ENCODE data around the gene ABCD4. TPM values are rescaled to one million over a fixed set of nuclear protein-coding genes. Genes with fewer than 3 reads are reported as not detected.

The ABCD4 gene
- total and polyA plus RNA-seq, 9 donors: 33.5 to 54.4 (median 45.8) TPM

- Histone ChIP-seq H3K27me3 (no peaks in the 10 kb centered on the region), H3K27ac (no peak overlapping the region), H3K36me3 (no peaks in the 10 kb centered on the region), H3K4me1 (ENCODE audit: insufficient read depth) (no peaks in the 10 kb centered on the region), H3K9me3 (no peaks in the 10 kb centered on the region), H3K4me3 (no peak overlapping the region)
- TF ChIP-seq CTCF (IDR thresholded peaks at IDR 0.05) (no peak), EP300 (IDR thresholded peaks at IDR 0.05) (no peak), POLR2A (IDR thresholded peaks at IDR 0.05) (no peak)
- DNase-seq: no peak
- intact Hi-C loops (cut with DNase I): loop anchor here in 2 of 4 donors (10.0 kb wide), 1 partner anchor 133 kb away; no protein-coding TSS in a partner anchor
- 53 to 66% (median 55%) methylated on average over 6 of the region's 6 CpGs for WGBS, 3 donors
Observed at GRCh38 chr14:74248017-74248416, 54.7 kb downstream of the ABCD4 start.

- H3K27ac ChIP-seq: no peak overlapping the region
- TF ChIP-seq EP300 (IDR thresholded peaks at IDR 0.05) (no peak), CTCF (IDR thresholded peaks at IDR 0.05) (no peak), POLR2A (IDR thresholded peaks at IDR 0.05) (no peak)
- no peaks in the 10 kb centered on the region for H3K9me3 ChIP-seq
- no peaks in the 10 kb centered on the region for H3K27me3 ChIP-seq
- DNase-seq: no peak
- no peak overlapping the region for H3K4me3 ChIP-seq
- 61 to 75% (median 63%) methylated on average over 8 of the region's 8 CpGs for WGBS, 3 donors
- intact Hi-C loops (cut with DNase I): loop anchor here in 2 of 4 donors (10.0 kb wide), 1 partner anchor 132 kb away; no protein-coding TSS in a partner anchor
- H3K4me1 ChIP-seq (ENCODE audit: insufficient read depth): no peaks in the 10 kb centered on the region
- no peaks in the 10 kb centered on the region for H3K36me3 ChIP-seq
Observed at GRCh38 chr14:74246542-74246941, 56.2 kb downstream of the ABCD4 start.

- Histone ChIP-seq H3K36me3 (no peaks in the 10 kb centered on the region), H3K4me3 (no peak overlapping the region), H3K27me3 (peaks cover 6% of the 10 kb centered on the region), H3K9me3 (no peaks in the 10 kb centered on the region), H3K27ac (no peak overlapping the region), H3K4me1 (ENCODE audit: insufficient read depth) (peaks cover 9% of the 10 kb centered on the region)
- TF ChIP-seq EP300 (IDR thresholded peaks at IDR 0.05) (no peak), CTCF (IDR thresholded peaks at IDR 0.05) (no peak), POLR2A (IDR thresholded peaks at IDR 0.05) (no peak)
- no peak for DNase-seq
- 68 to 72% (median 68%) methylated on average over 7 of the region's 7 CpGs for WGBS, 3 donors
- intact Hi-C loops (cut with DNase I): loop anchor here in 2 of 4 donors (10.0 kb wide), 1 partner anchor 130 kb away; no protein-coding TSS in a partner anchor
Observed at GRCh38 chr14:74245292-74245691, 57.4 kb downstream of the ABCD4 start.

- Histone ChIP-seq H3K27ac (no peak overlapping the region), H3K27me3 (peaks cover 6% of the 10 kb centered on the region), H3K4me3 (no peak overlapping the region), H3K9me3 (no peaks in the 10 kb centered on the region), H3K4me1 (ENCODE audit: insufficient read depth) (peaks cover 9% of the 10 kb centered on the region), H3K36me3 (no peaks in the 10 kb centered on the region)
- TF ChIP-seq EP300 (IDR thresholded peaks at IDR 0.05) (no peak), CTCF (IDR thresholded peaks at IDR 0.05) (no peak), POLR2A (IDR thresholded peaks at IDR 0.05) (no peak)
- WGBS, 3 donors: 14 to 54% (median 19%) methylated on average over 3 of the region's 3 CpGs
- DNase-seq: no peak
- intact Hi-C loops (cut with DNase I): loop anchor here in 2 of 4 donors (10.0 kb wide), 1 partner anchor 129 kb away; no protein-coding TSS in a partner anchor
Observed at GRCh38 chr14:74244115-74244514, 58.6 kb downstream of the ABCD4 start.
